IMR-90 (cell line): ENCODE results near the gene CYSLTR2. TPM values are rescaled to one million over a fixed set of nuclear protein-coding genes. Genes with fewer than 3 reads are reported as not detected.

Experiments used
- ATAC-seq: fragments of 200-7000 bp; cut with Tn5 transposase; 2 replicates; pipeline ENCODE4 v1.9.1; 2020; ENCODE audit warnings: low read depth, mild to moderate bottlenecking, moderate library complexity
- BruUV-seq: library from RNA; stranded (reverse); fragments of 400-500 nt; replicated peaks from 2 replicates; lab custom pipeline; 2021; lab: Mats Ljungman, UMichigan
- CTCF ChIA-PET: fragments of 300-600 bp; formaldehyde crosslinking; extraction: SDS; loops from one replicate; lab custom pipeline; 2021; ENCODE audit warnings: antibody characterized with exemption; lab: Yijun Ruan, JAX
- POLR2A ChIA-PET: fragments of 300-600 bp; sonication (Branson Sonifier 250); formaldehyde crosslinking; loops from one replicate; lab custom pipeline; 2022; ENCODE audit warnings: antibody characterized with exemption; ENCODE audit not compliant: unreplicated experiment; lab: Charles Lee
- DNase-seq: peaks from one replicate; pipeline ENCODE4 v3.0.0; 2013
- H2AFZ ChIP-seq: replicated peaks from 2 replicates; pipeline ENCODE3; 2013; ENCODE audit warnings: low read length, mild to moderate bottlenecking; ENCODE audit not compliant: poor library complexity
- H2AK5ac ChIP-seq: 2 replicates; pipeline ENCODE4 v1.6.1; 2013; ENCODE audit warnings: low read depth, low read length, inconsistent platforms
- H2AK9ac ChIP-seq: replicated peaks from 2 replicates; pipeline ENCODE3; 2013; ENCODE audit warnings: mild to moderate bottlenecking, low read depth, low read length, moderate library complexity; ENCODE audit not compliant: poor library complexity
- H2BK120ac ChIP-seq: 2 replicates; pipeline ENCODE4 v1.6.1; 2013; ENCODE audit warnings: low read depth, low read length, inconsistent platforms
- H2BK15ac ChIP-seq: 3 replicates; pipeline ENCODE4 v1.6.1; 2013; ENCODE audit warnings: low read depth, low read length, inconsistent platforms
- H2BK20ac ChIP-seq: 2 replicates; pipeline ENCODE4 v1.6.1; 2013; ENCODE audit warnings: low read depth, mild to moderate bottlenecking, inconsistent platforms, low read length, moderate library complexity
- H2BK5ac ChIP-seq: 2 replicates; pipeline ENCODE4 v1.6.1; 2013; ENCODE audit warnings: mild to moderate bottlenecking, low read depth, low read length, inconsistent platforms; ENCODE audit not compliant: poor library complexity, severe bottlenecking
- H3K14ac ChIP-seq: replicated peaks from 2 replicates; pipeline ENCODE4 v1.6.1; 2013; ENCODE audit warnings: low read depth, low read length, inconsistent platforms
- H3K18ac ChIP-seq: 2 replicates; pipeline ENCODE4 v1.6.1; 2013; ENCODE audit warnings: low read depth, low read length, control low read depth
- H3K23ac ChIP-seq: 2 replicates; pipeline ENCODE4 v1.6.1; 2013; ENCODE audit warnings: low read depth, low read length, inconsistent platforms
- H3K27ac ChIP-seq: 2 replicates; pipeline ENCODE4 v1.5.1; 2013; ENCODE audit warnings: mild to moderate bottlenecking, control low read depth, low read length; ENCODE audit not compliant: insufficient read depth
- H3K27me3 ChIP-seq: 2 replicates; pipeline ENCODE4 v1.6.1; 2013; ENCODE audit warnings: low read length; ENCODE audit not compliant: control insufficient read depth, insufficient read depth
- H3K36me3 ChIP-seq: 2 replicates; pipeline ENCODE4 v1.6.1; 2013; ENCODE audit warnings: low read length, mixed read lengths; ENCODE audit not compliant: control insufficient read depth, insufficient read depth
- H3K4ac ChIP-seq: 2 replicates; pipeline ENCODE4 v1.6.1; 2013; ENCODE audit warnings: low read depth, low read length, inconsistent platforms
- H3K4me1 ChIP-seq: 2 replicates; pipeline ENCODE4 v1.6.1; 2013; ENCODE audit warnings: low read length, mixed read lengths; ENCODE audit not compliant: control insufficient read depth, insufficient read depth
- H3K4me2 ChIP-seq: 2 replicates; pipeline ENCODE4 v1.6.1; 2013; ENCODE audit warnings: low read depth, mild to moderate bottlenecking, control low read depth, low read length, moderate library complexity
- H3K4me3 ChIP-seq: 2 replicates; pipeline ENCODE4 v1.5.1; 2013; ENCODE audit warnings: low read depth, mild to moderate bottlenecking, control low read depth, low read length, moderate library complexity; ENCODE audit not compliant: insufficient read depth
- H3K56ac ChIP-seq: 2 replicates; pipeline ENCODE4 v1.6.1; 2013; ENCODE audit warnings: low read length, inconsistent platforms; ENCODE audit not compliant: insufficient read depth; ENCODE audit errors: extremely low read depth
- H3K79me1 ChIP-seq, 2 experiments: 2 replicates each; pipeline ENCODE4 v1.6.1; 2013; ENCODE audit warnings: low read length in 2 of 2, inconsistent platforms in 1 of 2, low read depth in 1 of 2
- H3K9ac ChIP-seq: 2 replicates; pipeline ENCODE4 v1.6.1; 2013; ENCODE audit warnings: low read depth, low read length, control low read depth
- H3K9me1 ChIP-seq: 2 replicates; pipeline ENCODE4 v1.6.1; 2013; ENCODE audit warnings: low read length, inconsistent platforms; ENCODE audit not compliant: insufficient read depth
- H3K9me3 ChIP-seq: 2 replicates; pipeline ENCODE4 v1.6.1; 2013; ENCODE audit warnings: low read length; ENCODE audit not compliant: control insufficient read depth, insufficient read depth
- H4K20me1 ChIP-seq: 2 replicates; pipeline ENCODE4 v1.6.1; 2013; ENCODE audit warnings: low read length, inconsistent platforms; ENCODE audit not compliant: insufficient read depth
- H4K5ac ChIP-seq: 2 replicates; pipeline ENCODE4 v1.6.1; 2013; ENCODE audit warnings: mild to moderate bottlenecking, low read depth, low read length, control low read depth
- H4K8ac ChIP-seq, 2 experiments: 2 replicates each; pipeline ENCODE4 v1.6.1; 2013; ENCODE audit warnings: low read depth in 2 of 2, low read length in 2 of 2, control low read depth in 1 of 2, inconsistent platforms in 1 of 2
- H4K91ac ChIP-seq: 2 replicates; pipeline ENCODE4 v1.6.1; 2013; ENCODE audit warnings: low read depth, low read length, inconsistent platforms; ENCODE audit not compliant: insufficient read depth
- CEBPB ChIP-seq: IDR thresholded peaks from 2 replicates; pipeline ENCODE4 v1.6.1; 2012; ENCODE audit warnings: low read depth, low read length, improper control_type of control experiment
- FOS ChIP-seq: fragments of 150-350 bp; IDR thresholded peaks from 2 replicates; pipeline ENCODE4 v1.6.1; 2016; ENCODE audit warnings: low read depth, low read length
- MAFK ChIP-seq: IDR thresholded peaks from 2 replicates; pipeline ENCODE4 v1.6.1; 2012; ENCODE audit warnings: low read depth, low read length, improper control_type of control experiment
- MXI1 ChIP-seq: IDR thresholded peaks from 2 replicates; pipeline ENCODE4 v1.6.1; 2012; ENCODE audit warnings: low read depth, mild to moderate bottlenecking, low read length, moderate library complexity, borderline replicate concordance
- POLR2A ChIP-seq: IDR thresholded peaks from 2 replicates; pipeline ENCODE4 v1.6.1; 2012; ENCODE audit warnings: mild to moderate bottlenecking, low read depth, low read length
- WGBS, 2 experiments: methylation state at CpG; one replicate each; pipeline versions ENCODE4 v1.1.5 to v1.1.7; 2013; ENCODE audit warnings: missing lambda C conversion rate in 2 of 2; ENCODE audit not compliant: insufficient read length in 1 of 2; ENCODE audit errors: extremely low coverage in 2 of 2; 5-methylcytosine and 5-hydroxymethylcytosine counted together
- dilution Hi-C: fragments of 300-500 bp; cut with HindIII; formaldehyde crosslinking; loops from one replicate; pipeline ENCODE4 v1.14.3; 2018; ENCODE audit warnings: low sequenced_read_pairs; ENCODE audit not compliant: unreplicated experiment
- in situ Hi-C: fragments of 300-500 bp; cut with MboI; formaldehyde crosslinking; loops from 3 replicates; pipeline ENCODE4 v1.14.3; 2019; ENCODE audit warnings: low sequenced_read_pairs, inconsistent platforms, mixed read lengths
- intact Hi-C: fragments of 100-400 bp; cut with micrococcal nuclease; formaldehyde crosslinking; loops from 2 replicates; pipeline ENCODE4 v1.10.0; 2022
- polyA plus RNA-seq, 3 experiments: library from polyadenylated mRNA; depleted of rRNA; stranded (reverse); fragments of >200 nt; gene quantifications; 2 replicates each; pipeline ENCODE4 v1.2.3, GENCODE V29; 2012; ENCODE audit warnings: low replicate concordance in 1 of 3
- total RNA-seq: library from RNA; depleted of rRNA; stranded (reverse); fragments of >200 nt; gene quantifications from 2 replicates; pipeline ENCODE4 v1.2.3, GENCODE V29; 2012
- TF ChIP-seq, protein P1 (sequence below): fragments of 150-350 bp; IDR thresholded peaks from 2 replicates; pipeline ENCODE4 v1.6.1; 2017; ENCODE audit warnings: mild to moderate bottlenecking, antibody characterized with exemption, low read length, low read depth
- TF ChIP-seq, protein P2 (sequence below): fragments of 150-350 bp; IDR thresholded peaks from 2 replicates; pipeline ENCODE4 v1.6.1; 2016; ENCODE audit warnings: low read depth, mild to moderate bottlenecking, low read length, moderate library complexity, borderline replicate concordance

Gene CYSLTR2
- total and polyA plus RNA-seq, 2 of the 4 experiments (the other 2 are of a cell fraction): not detected

DNA sequence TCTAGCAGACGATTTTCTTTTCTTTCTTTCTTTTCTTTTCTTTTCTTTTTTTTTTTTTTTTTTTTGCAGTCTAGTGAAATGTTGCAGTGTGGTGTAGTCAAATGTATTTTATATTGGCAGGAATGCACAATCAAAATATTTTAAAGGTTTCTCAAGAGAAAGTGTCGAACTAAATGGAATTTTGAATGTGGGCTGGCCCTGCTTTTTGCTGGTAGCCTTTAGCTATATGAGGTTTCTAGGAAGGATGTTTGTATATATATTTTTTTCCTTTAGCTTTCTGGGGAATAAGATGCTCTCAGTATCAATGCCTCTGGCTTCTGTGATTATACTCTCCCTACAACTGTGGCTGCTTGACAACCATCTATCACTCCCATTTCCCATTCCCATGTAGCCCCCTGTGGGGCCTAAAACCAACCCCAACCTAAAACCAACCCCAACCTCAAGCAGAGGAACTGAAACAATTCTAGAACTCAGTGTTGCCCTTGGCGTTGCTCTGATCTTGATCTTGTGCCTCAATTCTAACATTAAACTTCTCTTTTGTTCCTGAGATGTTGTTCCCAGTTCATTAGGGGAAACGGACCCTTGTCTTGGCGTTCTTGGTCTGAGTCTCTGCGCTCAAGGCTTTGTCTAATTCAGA is 27.1 kb downstream of the CYSLTR2 start:
- intact Hi-C loops (no loop called here), in situ Hi-C loops (no loop called here), dilution Hi-C loops (no loop called here)
- TF ChIP-seq, protein P1, sequence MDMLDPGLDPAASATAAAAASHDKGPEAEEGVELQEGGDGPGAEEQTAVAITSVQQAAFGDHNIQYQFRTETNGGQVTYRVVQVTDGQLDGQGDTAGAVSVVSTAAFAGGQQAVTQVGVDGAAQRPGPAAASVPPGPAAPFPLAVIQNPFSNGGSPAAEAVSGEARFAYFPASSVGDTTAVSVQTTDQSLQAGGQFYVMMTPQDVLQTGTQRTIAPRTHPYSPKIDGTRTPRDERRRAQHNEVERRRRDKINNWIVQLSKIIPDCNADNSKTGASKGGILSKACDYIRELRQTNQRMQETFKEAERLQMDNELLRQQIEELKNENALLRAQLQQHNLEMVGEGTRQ: no peak
- TF ChIP-seq CEBPB (no peak), POLR2A (no peak), MXI1 (no peak), MAFK (no peak), FOS (no peak)
- TF ChIP-seq, protein P2, sequence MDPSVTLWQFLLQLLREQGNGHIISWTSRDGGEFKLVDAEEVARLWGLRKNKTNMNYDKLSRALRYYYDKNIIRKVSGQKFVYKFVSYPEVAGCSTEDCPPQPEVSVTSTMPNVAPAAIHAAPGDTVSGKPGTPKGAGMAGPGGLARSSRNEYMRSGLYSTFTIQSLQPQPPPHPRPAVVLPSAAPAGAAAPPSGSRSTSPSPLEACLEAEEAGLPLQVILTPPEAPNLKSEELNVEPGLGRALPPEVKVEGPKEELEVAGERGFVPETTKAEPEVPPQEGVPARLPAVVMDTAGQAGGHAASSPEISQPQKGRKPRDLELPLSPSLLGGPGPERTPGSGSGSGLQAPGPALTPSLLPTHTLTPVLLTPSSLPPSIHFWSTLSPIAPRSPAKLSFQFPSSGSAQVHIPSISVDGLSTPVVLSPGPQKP: no peak
- Histone ChIP-seq H3K9ac (no peak overlapping the region), H2AK9ac (no peak overlapping the region), H3K14ac (no peak overlapping the region), H3K4me1 (no peaks in the 10 kb centered on the region), H4K5ac (no peak overlapping the region), H3K56ac (no peak overlapping the region), H2BK5ac (no peak overlapping the region), H3K4ac (no peak overlapping the region), H3K9me1 (no peaks in the 10 kb centered on the region; the same call in 1 of the 2 replicates), H3K27ac (no peak overlapping the region), H4K91ac (no peak overlapping the region), H3K9me3 (no peaks in the 10 kb centered on the region), H3K18ac (no peak overlapping the region), H2AK5ac (no peak overlapping the region), H3K27me3 (peaks cover 21% of the 10 kb centered on the region), H3K79me1 (no peaks in the 10 kb centered on the region), H2BK120ac (no peak overlapping the region), H3K23ac (no peak overlapping the region), H2BK15ac (no peak overlapping the region), H4K8ac (no peak overlapping the region), H3K36me3 (no peaks in the 10 kb centered on the region), H3K4me2 (no peak overlapping the region), H2AFZ (no peak overlapping the region), H2BK20ac (no peak overlapping the region), H4K20me1 (no peaks in the 10 kb centered on the region), H3K4me3 (no peak overlapping the region)
- ATAC-seq (no peak), DNase-seq (no peak)
- WGBS, 2 experiments: no CpG with 5 or more reads among the region's 6 CpGs
- no TSS peak for BruUV-seq
- ChIA-PET POLR2A (no interaction called here), CTCF (no interaction called here)
